Measurements from ENCODE around the gene PDE8A. TPM values are rescaled to one million over a fixed set of nuclear protein-coding genes. Genes with fewer than 3 reads are reported as not detected.
A peak's percentile ranks its signal among the peaks of the same experiment; 100 is the strongest.

PDE8A gene
- total RNA-seq, 1 donor from 2014 or later: 43.4 TPM

DNA sequence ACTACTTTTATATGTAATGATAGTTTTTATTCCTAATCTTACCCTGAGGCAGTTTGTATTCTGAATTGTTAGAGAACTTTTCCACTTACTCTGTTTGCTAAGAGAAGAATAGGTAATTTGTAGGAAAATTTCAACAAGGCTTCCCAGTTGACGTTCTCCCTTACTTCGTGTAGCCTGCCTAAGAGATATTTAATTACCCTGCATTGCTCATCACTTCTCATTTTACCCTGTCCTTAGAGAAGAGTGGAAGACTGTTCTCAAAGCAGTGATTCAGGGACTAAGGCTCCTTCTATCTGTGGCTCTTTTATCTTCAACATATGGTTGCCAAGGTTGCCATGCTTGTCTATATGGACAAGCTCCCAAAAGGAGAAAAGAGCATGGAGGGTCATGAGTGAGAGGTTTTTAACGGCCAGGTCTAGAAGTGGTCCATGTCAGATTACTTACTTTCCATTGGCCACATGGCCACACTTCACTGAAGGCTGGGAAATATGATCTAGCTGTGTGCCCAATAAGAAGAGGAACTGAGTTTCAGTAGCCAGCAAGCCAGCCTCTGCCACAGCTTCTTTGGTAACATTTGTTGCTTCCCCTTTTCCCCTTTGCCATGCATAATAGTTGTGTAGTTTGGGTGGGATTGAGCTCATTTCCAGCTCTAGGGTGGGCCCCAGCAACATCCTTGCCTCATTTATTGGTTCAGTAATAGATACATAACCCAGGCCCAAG, 22.1 kb downstream of the PDE8A start:
- no peak overlapping the region for H3K27ac Mint-ChIP-seq (ENCODE audit: unreplicated experiment)
- H3K27me3 Mint-ChIP-seq (ENCODE audit: unreplicated experiment): peaks cover 4% of the 10 kb centered on the region
- no peak for DNase-seq (ENCODE audit: low spot score)
- H3K9me3 Mint-ChIP-seq (ENCODE audit: unreplicated experiment): no peaks in the 10 kb centered on the region
- no peaks in the 10 kb centered on the region for H3K36me3 Mint-ChIP-seq (ENCODE audit: low read depth, unreplicated experiment)
- peaks cover 26% of the 10 kb centered on the region for H3K4me1 Mint-ChIP-seq (ENCODE audit: unreplicated experiment)
- no peak overlapping the region for H3K4me3 Mint-ChIP-seq (ENCODE audit: unreplicated experiment)
- no peak for TF ChIP-seq CTCF (IDR thresholded peaks at IDR 0.05; ENCODE audit: unreplicated experiment)

DNA sequence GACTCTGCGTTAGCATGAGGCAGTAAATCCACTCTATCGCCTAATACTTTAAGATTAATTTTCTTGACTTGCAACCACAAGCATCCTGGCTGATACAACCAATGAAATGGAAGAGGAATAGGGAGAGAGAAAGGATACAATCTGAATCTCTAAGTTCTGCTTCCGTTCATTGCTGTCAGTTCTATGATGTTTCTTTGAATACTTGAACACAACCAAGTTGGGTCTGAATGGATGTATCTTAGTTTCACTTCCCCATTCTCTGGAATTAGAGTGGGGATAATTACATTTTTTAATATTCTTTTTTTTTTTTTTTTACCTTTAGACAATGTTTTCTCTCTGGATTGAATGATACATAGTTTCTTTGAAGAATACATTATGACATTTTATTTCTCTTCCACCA, 22.9 kb downstream of the PDE8A start:
- H3K36me3 Mint-ChIP-seq (ENCODE audit: low read depth, unreplicated experiment): no peaks in the 10 kb centered on the region
- H3K4me1 Mint-ChIP-seq (ENCODE audit: unreplicated experiment): peaks cover 32% of the 10 kb centered on the region
- H3K9me3 Mint-ChIP-seq (ENCODE audit: unreplicated experiment): no peaks in the 10 kb centered on the region
- no peak overlapping the region for H3K4me3 Mint-ChIP-seq (ENCODE audit: unreplicated experiment)
- no peak for TF ChIP-seq CTCF (IDR thresholded peaks at IDR 0.05; ENCODE audit: unreplicated experiment)
- DNase-seq (ENCODE audit: low spot score): no peak
- no peak overlapping the region for H3K27ac Mint-ChIP-seq (ENCODE audit: unreplicated experiment)
- H3K27me3 Mint-ChIP-seq (ENCODE audit: unreplicated experiment): peaks cover 5% of the 10 kb centered on the region

- H3K27me3 Mint-ChIP-seq (ENCODE audit: unreplicated experiment): peaks cover 5% of the 10 kb centered on the region
- H3K27ac Mint-ChIP-seq (ENCODE audit: unreplicated experiment): no peak overlapping the region
Measured at GRCh38 chr15:85005319-85005718, 23.7 kb downstream of the PDE8A start.

DNA sequence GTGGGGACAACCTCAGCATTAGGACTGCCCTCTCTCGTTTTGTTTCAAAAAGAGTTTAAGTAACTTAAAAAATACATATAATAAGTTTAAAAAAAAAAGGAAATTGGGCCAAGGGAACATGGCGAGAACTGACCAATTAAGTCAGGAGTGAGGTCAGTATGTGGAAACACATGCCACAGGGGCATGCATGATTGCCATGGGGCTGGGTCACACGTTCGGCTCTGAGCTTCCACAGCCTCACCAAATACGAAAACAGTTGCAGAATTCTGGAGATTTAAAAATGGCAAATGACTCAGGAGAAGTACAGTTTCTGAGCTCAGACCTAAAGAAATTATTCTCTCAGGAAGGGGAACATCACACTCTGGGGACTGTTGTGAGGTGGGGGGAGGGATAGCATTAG, 24.1 kb downstream of the PDE8A start:
- no peak for DNase-seq (ENCODE audit: low spot score)
- no peak for TF ChIP-seq CTCF (IDR thresholded peaks at IDR 0.05; ENCODE audit: unreplicated experiment)
- no peaks in the 10 kb centered on the region for H3K9me3 Mint-ChIP-seq (ENCODE audit: unreplicated experiment)
- H3K27me3 Mint-ChIP-seq (ENCODE audit: unreplicated experiment): peaks cover 4% of the 10 kb centered on the region
- no peak overlapping the region for H3K4me3 Mint-ChIP-seq (ENCODE audit: unreplicated experiment)
- peaks cover 34% of the 10 kb centered on the region for H3K4me1 Mint-ChIP-seq (ENCODE audit: unreplicated experiment)
- H3K27ac Mint-ChIP-seq (ENCODE audit: unreplicated experiment): no peak overlapping the region
- H3K36me3 Mint-ChIP-seq (ENCODE audit: low read depth, unreplicated experiment): no peaks in the 10 kb centered on the region

More at GRCh38 chr15:85005319-85005718, 23.7 kb downstream of the PDE8A start:
- DNase-seq (ENCODE audit: low spot score): no peak
- Mint-ChIP-seq H3K4me3 (ENCODE audit: unreplicated experiment) (no peak overlapping the region), H3K9me3 (ENCODE audit: unreplicated experiment) (no peaks in the 10 kb centered on the region), H3K36me3 (ENCODE audit: low read depth, unreplicated experiment) (no peaks in the 10 kb centered on the region), H3K4me1 (ENCODE audit: unreplicated experiment) (peaks cover 36% of the 10 kb centered on the region)
- TF ChIP-seq CTCF (IDR thresholded peaks at IDR 0.05; ENCODE audit: unreplicated experiment): peak; percentile 30

DNA sequence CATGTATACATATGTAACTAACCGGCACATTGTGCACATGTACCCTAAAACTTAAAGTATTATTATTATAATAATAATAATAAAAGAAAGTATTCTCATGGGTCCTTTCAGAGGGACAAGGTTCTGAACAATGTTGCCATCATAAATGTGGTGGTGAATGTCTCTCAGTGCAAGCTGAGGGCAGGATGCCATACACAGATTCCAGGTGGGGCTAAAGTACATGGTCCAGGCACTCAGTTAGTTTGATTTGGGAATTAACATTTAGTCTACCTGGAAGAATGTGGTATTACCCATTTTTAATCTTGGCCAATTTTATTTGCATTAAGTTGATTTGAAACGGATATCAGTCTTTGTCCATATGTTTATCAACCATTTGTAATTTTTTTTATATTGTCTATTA, 24.5 kb downstream of the PDE8A start:
- Mint-ChIP-seq H3K4me3 (ENCODE audit: unreplicated experiment) (no peak overlapping the region), H3K27me3 (ENCODE audit: unreplicated experiment) (peaks cover 1% of the 10 kb centered on the region), H3K4me1 (ENCODE audit: unreplicated experiment) (peaks cover 33% of the 10 kb centered on the region), H3K27ac (ENCODE audit: unreplicated experiment) (no peak overlapping the region), H3K36me3 (ENCODE audit: low read depth, unreplicated experiment) (no peaks in the 10 kb centered on the region), H3K9me3 (ENCODE audit: unreplicated experiment) (no peaks in the 10 kb centered on the region)
- TF ChIP-seq CTCF (IDR thresholded peaks at IDR 0.05; ENCODE audit: unreplicated experiment): no peak
- DNase-seq (ENCODE audit: low spot score): no peak

All from endothelial cell (in vitro differentiated cells).